Progenitor cell of endocrine pancreas (in vitro differentiated cells): ENCODE measurements around the gene LAYN. TPM values are rescaled to one million over a fixed set of nuclear protein-coding genes. Genes with fewer than 3 reads are reported as not detected.

Experiments
- DNase-seq: peaks from one replicate; pipeline ENCODE4 v3.0.0; 2021; ENCODE audit warnings: low spot score; ENCODE audit not compliant: unreplicated experiment
- H3K27ac Mint-ChIP-seq: 2 replicates; pipeline ENCODE4 v1.8.0; 2021; ENCODE audit warnings: mild to moderate bottlenecking, moderate library complexity, mixed read lengths
- H3K27me3 Mint-ChIP-seq: 2 replicates; pipeline ENCODE4 v1.8.0; 2021; ENCODE audit warnings: mixed read lengths
- H3K36me3 Mint-ChIP-seq: 2 replicates; pipeline ENCODE4 v1.8.0; 2022; ENCODE audit warnings: mixed read lengths; ENCODE audit not compliant: insufficient read depth
- H3K4me1 Mint-ChIP-seq: 2 replicates; pipeline ENCODE4 v1.8.0; 2021; ENCODE audit warnings: low read depth, mixed read lengths
- H3K4me3 Mint-ChIP-seq: 2 replicates; pipeline ENCODE4 v1.8.0; 2021; ENCODE audit warnings: low read depth, mild to moderate bottlenecking, moderate library complexity, mixed read lengths
- H3K9me3 Mint-ChIP-seq: 2 replicates; pipeline ENCODE4 v1.8.0; 2021; ENCODE audit warnings: low read depth, mixed read lengths
- total RNA-seq: library from RNA; stranded (reverse); gene quantifications from 2 replicates; pipeline ENCODE4 v1.2.1, GENCODE V29; 2021
- TF ChIP-seq, protein P1 (sequence below): fragments of 200-600 bp; sonication (generic); IDR thresholded peaks from one replicate; pipeline ENCODE4 v1.5.0; 2021; ENCODE audit warnings: antibody characterized with exemption, mild to moderate bottlenecking; ENCODE audit not compliant: unreplicated experiment

Gene LAYN
- total RNA-seq, 1 donor from 2014 or later, result 4.5 TPM

DNA sequence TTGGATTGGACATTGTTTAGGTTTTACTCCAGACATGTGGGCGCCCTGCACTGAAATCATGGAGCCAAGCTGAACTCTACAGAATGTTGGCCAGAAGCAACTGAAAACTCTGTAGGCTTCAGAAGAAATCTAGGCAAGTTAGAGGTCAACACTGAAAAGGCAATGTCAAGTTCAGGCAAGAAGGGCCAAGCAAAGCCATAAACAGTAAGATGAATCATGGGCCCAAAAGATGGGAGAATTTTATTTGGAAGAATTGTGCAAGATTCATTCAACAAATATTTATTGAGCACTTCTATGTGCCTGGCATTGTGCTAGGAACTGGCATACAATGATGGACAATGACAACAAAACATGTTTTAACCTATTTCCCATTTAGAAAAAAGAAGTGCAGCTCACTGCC, 15.1 kb upstream of the LAYN start:
- no peaks in the 10 kb centered on the region for H3K4me1 Mint-ChIP-seq
- H3K27ac Mint-ChIP-seq, result no peak overlapping the region
- no peak for DNase-seq

DNA sequence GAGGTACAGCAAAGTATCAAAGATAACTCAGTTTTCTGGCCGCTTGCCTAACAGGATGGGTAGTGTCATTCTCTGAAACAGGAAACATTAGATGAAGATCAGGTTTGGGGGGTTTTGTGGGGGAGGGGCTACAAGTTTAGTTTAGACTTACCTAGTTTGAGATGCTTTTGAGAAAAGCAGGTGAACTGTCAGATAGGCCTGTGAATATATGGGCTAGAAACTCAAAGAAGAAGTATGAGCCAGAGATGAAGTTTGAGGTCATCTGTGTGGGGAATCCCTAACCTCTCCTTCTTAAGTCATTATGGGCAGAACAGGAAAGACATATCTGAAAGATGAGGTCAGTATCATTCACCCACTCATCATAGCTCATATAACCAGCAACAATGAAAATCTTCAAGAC, 14.0 kb upstream of the LAYN start:
- TF ChIP-seq, protein P1, sequence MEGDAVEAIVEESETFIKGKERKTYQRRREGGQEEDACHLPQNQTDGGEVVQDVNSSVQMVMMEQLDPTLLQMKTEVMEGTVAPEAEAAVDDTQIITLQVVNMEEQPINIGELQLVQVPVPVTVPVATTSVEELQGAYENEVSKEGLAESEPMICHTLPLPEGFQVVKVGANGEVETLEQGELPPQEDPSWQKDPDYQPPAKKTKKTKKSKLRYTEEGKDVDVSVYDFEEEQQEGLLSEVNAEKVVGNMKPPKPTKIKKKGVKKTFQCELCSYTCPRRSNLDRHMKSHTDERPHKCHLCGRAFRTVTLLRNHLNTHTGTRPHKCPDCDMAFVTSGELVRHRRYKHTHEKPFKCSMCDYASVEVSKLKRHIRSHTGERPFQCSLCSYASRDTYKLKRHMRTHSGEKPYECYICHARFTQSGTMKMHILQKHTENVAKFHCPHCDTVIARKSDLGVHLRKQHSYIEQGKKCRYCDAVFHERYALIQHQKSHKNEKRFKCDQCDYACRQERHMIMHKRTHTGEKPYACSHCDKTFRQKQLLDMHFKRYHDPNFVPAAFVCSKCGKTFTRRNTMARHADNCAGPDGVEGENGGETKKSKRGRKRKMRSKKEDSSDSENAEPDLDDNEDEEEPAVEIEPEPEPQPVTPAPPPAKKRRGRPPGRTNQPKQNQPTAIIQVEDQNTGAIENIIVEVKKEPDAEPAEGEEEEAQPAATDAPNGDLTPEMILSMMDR, result no peak
- Mint-ChIP-seq H3K27me3 (peaks cover 11% of the 10 kb centered on the region), H3K9me3 (no peaks in the 10 kb centered on the region), H3K36me3 (no peaks in the 10 kb centered on the region), H3K4me3 (no peak overlapping the region), H3K4me1 (no peaks in the 10 kb centered on the region), H3K27ac (no peak overlapping the region)
- DNase-seq, result no peak

More for the DNA sequence above, 15.1 kb upstream of the LAYN start:
- Mint-ChIP-seq H3K9me3 (no peaks in the 10 kb centered on the region), H3K36me3 (no peaks in the 10 kb centered on the region), H3K27me3 (peaks cover 11% of the 10 kb centered on the region), H3K4me3 (no peak overlapping the region)
- TF ChIP-seq, protein P1, result no peak

DNA sequence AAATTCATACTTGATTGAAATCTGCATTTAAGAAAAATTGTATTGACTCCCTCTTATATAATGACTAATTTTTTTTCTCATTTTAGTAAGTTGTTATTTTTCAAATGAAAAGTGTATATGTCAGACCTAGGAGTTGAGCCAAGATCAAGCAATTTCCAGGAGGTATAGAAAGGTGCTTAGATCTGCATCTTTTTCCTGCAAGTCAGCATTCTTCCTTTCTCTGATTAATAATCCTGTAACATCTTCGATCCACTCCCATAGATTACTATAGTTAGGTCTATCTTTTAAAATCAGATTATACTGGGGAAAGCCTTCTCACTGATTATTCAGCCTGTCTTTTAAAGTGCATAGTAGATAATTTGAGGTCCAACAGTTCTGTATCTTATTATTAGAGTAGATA, 13.2 kb upstream of the LAYN start:
- Mint-ChIP-seq H3K4me1 (no peaks in the 10 kb centered on the region), H3K36me3 (no peaks in the 10 kb centered on the region), H3K4me3 (no peak overlapping the region), H3K27ac (no peak overlapping the region), H3K9me3 (no peaks in the 10 kb centered on the region), H3K27me3 (peaks cover 11% of the 10 kb centered on the region)
- TF ChIP-seq, protein P1, result no peak
- no peak for DNase-seq

DNA sequence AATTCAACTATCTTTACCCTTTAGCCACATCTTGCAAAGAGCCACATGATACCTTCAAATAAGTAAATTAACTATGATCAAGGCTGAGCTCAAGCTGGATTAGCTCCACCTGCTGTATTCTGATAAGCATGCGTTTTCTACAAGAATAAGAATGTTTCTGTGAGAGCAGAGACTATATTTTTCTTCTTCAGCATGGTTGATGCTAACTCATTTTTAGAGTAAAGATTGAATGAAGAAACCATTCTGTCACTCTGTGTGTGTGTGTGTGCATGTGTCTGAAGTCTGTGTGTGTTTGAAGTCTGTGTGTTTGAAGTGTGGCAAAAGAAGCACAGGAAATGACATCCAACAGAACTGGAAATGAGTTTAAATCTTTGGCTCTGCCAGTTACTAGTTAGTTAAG, 12.0 kb upstream of the LAYN start:
- Mint-ChIP-seq H3K27ac (no peak overlapping the region), H3K27me3 (peaks cover 11% of the 10 kb centered on the region), H3K36me3 (no peaks in the 10 kb centered on the region), H3K9me3 (no peaks in the 10 kb centered on the region), H3K4me3 (no peak overlapping the region), H3K4me1 (no peaks in the 10 kb centered on the region)
- TF ChIP-seq, protein P1, result no peak
- DNase-seq, result no peak

DNA sequence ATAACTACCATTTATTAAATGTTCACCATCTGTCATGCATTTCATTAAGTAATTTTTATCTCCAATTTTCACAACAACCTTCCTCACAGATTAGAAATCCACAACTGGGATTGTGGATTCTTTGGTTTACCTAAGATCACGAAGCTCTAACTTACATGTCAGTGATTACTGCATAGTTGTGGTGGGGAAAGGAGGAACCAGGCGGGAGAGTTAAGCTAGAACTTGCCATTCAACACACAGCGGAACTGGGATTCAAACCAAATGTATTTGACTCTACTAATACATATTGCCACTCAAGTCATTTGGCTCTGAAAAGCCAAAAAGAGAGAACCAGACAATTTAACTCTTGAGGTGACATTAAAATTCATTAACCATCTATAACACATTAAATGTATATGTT, 10.4 kb upstream of the LAYN start:
- no peak overlapping the region for H3K27ac Mint-ChIP-seq
- TF ChIP-seq, protein P1, result no peak
- H3K4me3 Mint-ChIP-seq, result no peak overlapping the region
- no peaks in the 10 kb centered on the region for H3K9me3 Mint-ChIP-seq
- H3K4me1 Mint-ChIP-seq, result peaks cover 2% of the 10 kb centered on the region
- no peak for DNase-seq
- H3K36me3 Mint-ChIP-seq, result no peaks in the 10 kb centered on the region
- H3K27me3 Mint-ChIP-seq, result peaks cover 13% of the 10 kb centered on the region
